Caki2 (cell line): ENCODE data around the gene NRG4. TPM values are rescaled to one million over a fixed set of nuclear protein-coding genes. Genes with fewer than 3 reads are reported as not detected.
"Not testable (repeated sequence)": the region's sequence is repeated elsewhere in the genome, so short reads cannot be mapped to it uniquely, and the experiment has no call there.

Experiments used
- DNase-seq: peaks from one replicate; pipeline ENCODE4 v3.0.0-alpha.2; 2015; ENCODE audit warnings: low read depth
- in situ Hi-C: cut with HindIII; loops from 2 replicates; pipeline ENCODE4 v1.10.0; 2016; ENCODE audit warnings: low sequenced_read_pairs, low pct_unique_long_range_greater_than_20kb, mixed read lengths
- total RNA-seq: library from RNA; depleted of rRNA; stranded (reverse); fragments of >200 nt; shearing (Covaris generic); gene quantifications from 2 replicates; pipeline ENCODE4 v1.2.3, GENCODE V29; 2014; ENCODE audit warnings: low replicate concordance; rRNA removed

The NRG4 gene, protein sequence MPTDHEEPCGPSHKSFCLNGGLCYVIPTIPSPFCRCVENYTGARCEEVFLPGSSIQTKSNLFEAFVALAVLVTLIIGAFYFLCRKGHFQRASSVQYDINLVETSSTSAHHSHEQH
- total RNA-seq: 3.3 TPM in 1 of 2 replicates, not detected in the other

DNA sequence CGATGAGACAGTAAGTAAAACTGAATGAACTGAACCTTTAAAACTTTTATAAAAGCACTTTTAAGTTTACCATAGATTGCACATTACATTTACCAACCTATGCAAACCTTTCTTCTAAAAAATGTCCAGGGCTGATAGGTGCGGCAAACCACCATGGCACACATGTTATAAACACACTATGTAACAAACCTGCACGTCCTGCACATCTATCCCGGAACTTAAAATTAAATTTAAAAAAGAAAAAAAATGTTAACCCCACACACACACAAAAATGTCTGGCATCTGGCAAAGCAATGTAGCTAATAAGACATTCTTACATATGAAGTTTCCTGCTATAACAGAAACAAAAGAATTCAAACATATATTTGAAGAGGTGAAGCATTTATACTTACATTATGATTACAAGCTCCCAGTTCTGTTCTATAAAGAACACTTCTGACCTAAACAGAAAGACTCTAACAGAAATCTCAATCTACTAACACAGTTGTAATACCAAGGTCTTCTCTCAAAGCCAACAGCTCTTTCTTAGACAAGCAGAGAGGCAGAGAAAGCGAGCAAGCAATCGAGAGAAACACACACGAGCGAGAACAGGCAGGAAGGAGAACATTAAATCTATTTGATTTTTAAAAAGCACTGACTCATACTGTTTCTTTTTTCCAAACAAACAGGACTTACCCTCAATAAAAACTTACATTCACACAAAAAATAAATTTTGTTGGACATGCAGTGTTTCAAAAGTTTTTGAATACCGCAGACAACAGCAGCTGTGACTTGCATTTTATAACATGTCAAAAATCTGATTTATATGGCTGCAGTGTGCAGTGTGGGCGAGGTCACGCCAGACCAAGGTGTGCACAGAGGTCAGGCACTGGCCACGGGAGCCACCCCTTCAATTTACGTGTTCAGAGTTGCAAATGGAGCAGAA lies at the start of gene NRG4:
Gene NRG4, minus strand, starts transcription at position 798 of the 925 bp plus-strand sequence. CDS start 1,194 bp downstream, outside the sequence.
- DNase-seq: peak; percentile 2
- in situ Hi-C loops: no loop called here

DNA sequence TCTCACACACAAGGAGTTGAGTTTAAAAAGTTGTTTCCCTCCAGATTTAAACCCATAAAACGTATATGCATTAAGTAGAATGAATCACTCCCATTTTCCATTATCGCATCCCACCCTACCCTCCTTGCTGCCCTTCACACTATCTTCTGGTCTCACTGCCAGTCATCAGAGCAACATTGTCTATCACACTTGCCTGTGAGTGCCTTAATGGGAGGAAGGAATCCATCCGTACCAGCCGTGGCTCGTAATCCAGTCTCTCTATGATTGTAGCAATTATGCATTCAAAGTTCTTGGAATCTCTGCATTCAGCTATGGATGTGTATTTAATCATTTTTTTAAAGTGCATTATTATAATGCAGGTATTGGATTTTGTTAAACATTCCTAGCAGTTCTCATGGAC lies 49.5 kb upstream of the NRG4 start:
- no peak for DNase-seq
- in situ Hi-C loops: no loop called here

DNA sequence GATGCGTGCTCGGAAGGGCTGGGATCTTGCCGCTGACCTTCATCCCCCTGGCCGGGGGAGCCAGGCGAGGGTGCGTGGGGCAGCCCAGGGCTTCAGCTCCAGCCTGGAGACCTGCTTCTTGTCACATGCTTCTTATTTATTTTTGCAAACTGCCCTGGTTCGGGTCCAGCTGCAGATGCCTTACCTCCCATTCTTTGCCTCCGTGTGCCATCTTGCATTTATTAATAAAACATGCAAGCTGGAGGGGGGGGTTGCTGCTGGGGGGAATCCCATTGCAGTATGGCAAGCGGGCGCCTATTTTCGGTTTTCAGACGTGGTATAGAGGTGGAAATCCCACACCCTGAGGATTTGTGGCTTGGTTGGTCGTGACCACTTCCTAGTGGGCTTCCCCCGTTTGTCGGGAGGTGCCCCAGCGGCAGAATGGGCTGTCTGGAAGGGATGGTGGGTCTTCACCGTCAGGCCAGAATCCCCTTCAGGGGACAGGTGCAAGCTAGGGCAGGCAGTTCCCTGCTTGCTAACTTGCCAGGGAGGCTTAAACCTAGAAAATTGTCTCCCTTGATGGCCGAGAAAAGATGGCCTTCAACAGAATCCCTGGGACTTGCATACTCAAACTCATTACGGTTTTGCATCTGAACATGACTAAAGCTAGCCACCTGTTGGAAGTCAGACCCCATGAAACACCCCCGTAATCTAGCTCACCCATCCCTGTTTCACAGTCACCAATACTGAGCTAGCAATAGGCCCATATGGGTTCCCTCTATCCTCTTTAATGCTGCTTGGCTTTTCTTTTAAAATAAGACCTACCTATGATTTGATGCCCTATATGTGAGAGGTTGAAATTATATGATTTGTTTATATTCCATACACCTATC lies 48.1 kb upstream of the NRG4 start:
- no peak for DNase-seq
- in situ Hi-C loops: no loop called here

DNA sequence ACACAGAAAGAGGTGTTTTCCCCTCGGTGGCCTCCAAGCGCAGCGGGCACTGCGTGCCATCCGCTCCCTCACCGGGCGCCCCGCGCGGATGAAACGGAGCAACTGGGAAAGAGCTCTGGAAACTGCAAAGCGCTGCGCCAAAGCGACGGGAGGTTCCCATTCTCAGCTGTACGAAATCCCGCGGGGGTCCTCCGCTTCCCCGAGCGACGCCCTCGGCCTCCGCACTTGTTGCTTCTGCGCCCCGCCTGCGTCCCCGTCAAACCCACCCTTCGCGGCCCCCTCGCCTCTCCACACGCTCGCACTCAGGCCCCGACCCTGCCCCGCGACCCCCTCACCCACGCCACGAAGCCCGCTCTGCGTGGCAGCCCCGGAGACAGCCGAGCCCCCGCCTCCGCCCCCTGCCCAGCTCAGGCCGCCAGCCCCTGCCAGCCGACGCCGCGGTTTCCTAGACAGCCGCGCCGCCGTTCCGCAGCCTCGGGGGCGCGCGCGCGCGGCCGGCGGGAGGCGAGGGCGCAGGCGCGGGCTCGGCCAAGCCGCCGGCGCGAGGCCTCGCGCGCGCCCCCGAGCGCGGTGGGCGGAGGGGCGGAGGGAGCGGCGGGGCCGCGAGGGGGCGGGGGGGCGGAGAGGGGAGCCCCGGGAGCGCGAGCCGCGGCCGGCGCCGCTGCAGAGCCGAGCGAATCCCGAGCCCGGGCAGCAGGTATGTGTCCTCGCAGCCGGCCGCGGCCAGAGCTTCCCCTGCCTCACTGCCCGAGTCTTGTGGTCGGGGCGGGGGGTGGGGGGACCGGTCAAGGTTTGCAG lies 47.3 kb upstream of the NRG4 start, which contains the start of gene TMEM266:
Gene TMEM266, plus strand, starts transcription at position 666 of the 798 bp plus-strand sequence. CDS start 74,279 bp downstream, outside the sequence.
- in situ Hi-C loops: no loop called here
- DNase-seq: peak; percentile 14

DNA sequence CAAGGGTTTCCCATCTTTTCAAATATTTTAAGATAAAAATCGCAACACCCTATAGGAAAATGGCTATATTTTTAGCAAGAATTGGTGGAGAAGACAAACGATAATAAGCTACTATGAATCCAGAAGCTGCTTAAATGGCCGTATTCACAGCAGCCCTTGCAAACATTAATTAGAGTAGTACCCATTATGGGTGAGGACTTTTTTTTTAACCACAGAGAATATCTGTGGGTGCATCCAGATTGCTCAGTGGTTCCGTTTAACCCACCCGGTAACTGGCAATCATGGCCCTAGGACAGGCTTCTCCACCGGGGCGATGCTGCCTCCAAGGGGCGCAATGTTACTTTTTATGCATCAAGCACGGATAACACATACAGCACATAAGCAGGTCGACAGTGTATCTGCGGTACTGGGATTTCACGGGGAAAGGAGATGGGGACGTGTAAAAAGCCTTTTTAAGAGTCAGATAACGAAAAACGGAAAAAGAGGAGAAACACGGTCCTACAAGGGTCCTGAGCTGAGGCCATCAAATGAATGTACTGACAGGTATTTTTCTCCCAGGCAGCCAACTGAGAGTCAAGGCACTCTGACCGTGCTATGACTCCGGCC lies 46.6 kb upstream of the NRG4 start:
- peak; percentile 50 for DNase-seq
- in situ Hi-C loops: no loop called here

DNA sequence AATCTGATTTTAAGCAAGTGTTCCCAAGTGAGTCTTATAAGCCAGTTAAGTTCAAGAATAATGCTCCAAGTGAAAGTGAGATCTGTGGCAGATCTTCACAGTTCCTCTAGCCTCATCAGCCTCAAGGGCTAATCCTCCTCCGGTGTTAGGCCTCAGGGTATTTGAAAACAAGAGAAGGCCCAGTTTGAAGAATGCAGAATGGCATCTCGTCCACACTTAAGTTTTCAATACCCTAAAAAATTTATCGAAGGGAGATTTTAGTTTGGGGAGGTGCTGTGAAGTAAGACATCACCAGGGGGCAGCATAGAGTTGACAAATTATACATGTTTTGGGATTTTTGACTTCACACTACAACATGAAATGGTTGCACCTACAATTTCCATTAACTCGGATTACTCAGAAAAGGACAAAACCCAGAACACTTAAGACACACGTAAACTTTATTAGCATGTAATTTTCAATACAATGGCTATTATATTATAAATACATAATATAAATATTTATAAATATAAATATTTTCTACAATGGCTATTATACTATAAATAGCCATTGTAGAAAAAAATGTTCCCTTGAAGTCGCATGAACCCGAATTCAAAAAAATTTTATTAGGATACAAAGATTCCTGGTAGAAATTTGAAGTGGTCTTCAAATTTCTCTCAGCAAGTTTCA lies 45.2 kb upstream of the NRG4 start:
- in situ Hi-C loops: no loop called here
- DNase-seq: peak; percentile 20

DNA sequence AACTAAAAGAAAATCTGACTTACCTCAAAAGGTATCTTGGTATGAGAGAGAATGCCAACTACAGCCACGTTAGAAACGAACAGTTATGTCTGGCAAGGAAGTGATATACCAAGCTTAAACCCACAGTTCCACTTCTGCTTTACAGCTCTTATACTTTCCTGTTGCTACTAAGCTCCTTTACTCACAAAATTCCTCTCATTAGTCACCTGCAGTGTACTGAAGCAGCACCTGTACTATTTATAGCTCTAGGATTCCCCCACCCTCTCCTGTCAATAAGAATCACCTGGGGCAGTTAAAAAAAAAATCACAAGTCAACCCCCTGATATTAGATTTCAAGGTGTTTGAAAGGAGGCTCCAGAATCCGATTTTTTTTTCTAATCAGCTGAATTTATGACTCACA lies 44.7 kb upstream of the NRG4 start:
- in situ Hi-C loops: no loop called here
- DNase-seq: no peak

DNA sequence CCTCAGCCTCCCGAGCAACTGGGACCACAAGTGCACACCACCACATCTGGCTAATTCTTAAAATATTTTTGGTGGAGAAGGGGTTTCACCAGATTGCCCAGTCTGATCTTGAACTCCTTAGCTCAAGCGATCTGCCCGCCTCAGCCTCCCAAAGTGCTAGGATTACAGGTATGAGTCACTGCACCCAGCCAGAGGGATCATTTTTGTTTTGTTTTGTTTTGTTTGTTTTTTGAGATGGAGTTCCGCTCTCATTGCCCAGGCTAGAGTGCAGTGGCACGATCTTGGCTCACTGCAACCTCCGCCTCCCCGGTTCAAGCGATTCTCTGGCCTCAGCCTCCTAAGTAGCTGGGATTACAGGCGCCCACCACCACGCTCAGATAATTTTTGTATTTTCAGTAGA lies 42.0 kb upstream of the NRG4 start:
- DNase-seq, in situ Hi-C loops: not testable (repeated sequence)

DNA sequence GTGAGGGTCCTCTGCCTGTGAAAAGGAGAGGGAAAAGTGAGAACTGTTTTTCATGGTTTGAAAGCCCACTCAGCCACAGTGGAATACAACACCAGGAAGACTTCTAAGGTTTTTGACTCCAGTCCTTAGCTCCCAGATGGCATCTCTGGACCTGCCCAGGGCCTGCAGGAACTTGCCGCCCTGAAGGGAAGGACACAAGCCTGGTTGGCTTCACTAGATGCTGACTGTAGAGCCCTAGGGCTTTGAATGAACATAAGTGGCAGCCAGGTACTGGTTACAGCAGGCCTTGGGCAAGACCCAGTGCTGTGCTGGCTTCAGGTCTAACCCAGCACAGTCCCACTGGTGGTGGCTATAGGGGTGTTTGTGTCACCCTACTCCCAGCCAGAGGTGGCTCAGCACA lies 26.3 kb upstream of the NRG4 start:
- in situ Hi-C loops: no loop called here

DNA sequence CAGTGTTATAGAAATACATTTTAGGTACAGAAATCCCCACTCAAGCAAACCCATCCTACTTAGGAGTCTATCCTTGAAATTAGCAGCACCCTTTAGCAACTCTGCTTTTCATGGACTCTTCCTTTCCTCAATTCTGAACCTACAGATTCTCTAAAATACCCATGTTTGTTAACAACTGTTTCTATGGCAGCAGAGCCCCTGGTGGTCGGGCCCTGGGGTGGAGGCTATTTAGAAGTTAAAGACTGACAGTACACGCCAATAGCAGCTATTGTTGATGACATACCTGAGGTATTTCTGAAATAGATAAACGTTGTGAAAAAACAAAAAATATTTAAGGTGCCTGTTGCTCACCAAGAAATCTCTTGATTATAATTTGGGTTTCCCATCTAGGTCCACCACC lies 23.4 kb upstream of the NRG4 start:
- DNase-seq: no peak
- in situ Hi-C loops: no loop called here

More for the DNA sequence above, 26.3 kb upstream of the NRG4 start:
- DNase-seq: no peak

DNA sequence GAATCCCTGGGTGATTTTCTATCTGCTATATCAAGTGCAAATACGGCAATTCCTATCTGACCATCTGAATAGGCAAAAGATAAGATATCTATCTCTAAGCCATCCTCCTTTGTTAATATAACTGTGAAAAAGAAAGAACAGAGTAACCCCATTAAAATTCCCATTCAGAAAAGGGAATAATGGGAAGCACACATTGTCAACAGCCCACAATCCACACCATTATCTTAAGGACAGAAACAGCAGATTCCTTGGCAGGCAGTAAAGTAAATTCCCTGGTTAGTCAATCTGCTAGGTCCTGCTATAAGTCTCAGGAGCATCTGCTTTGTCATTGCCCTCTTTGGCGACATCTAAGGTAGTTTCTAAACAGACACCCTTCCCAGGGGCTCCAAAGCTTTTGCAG lies 21.9 kb upstream of the NRG4 start:
- in situ Hi-C loops: no loop called here
- DNase-seq: no peak

DNA sequence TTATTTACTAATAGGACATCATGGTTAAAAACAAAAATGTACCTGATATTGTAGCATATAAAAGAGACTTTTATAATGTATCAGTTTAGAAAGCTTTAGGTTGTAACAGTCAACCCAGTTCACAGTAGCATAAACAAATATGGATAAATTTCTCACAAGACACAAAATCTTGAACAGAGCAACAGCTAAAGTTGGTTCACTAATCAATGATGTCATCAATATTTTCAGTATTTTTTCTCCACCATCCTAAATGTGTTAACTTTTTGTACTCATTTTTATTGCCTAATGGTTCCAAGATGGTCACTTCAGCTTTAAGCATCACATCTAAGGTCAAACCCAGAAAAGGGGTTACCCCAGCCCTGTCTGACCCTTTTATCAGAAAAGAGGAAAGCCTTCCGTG lies 21.2 kb upstream of the NRG4 start:
- in situ Hi-C loops: no loop called here
- no peak for DNase-seq

DNA sequence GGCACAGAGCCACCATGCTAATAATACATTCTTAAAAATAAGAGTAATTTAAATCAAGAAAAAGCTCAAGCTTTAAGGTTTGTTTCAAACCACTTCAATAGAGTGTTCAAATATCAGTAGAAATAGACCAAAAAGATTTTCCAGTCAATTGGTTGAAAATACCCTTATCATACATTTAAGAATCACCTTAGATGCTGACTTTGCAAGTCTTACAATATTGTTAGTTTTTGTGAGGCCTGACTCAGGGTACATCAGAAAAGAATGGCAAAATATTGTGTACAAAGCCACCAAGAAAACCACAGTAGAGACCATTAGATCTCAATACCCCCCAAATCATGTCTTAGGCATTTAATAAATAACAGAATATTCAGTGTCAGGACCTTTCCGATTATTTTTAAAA lies 19.8 kb upstream of the NRG4 start:
- DNase-seq: no peak
- in situ Hi-C loops: no loop called here

DNA sequence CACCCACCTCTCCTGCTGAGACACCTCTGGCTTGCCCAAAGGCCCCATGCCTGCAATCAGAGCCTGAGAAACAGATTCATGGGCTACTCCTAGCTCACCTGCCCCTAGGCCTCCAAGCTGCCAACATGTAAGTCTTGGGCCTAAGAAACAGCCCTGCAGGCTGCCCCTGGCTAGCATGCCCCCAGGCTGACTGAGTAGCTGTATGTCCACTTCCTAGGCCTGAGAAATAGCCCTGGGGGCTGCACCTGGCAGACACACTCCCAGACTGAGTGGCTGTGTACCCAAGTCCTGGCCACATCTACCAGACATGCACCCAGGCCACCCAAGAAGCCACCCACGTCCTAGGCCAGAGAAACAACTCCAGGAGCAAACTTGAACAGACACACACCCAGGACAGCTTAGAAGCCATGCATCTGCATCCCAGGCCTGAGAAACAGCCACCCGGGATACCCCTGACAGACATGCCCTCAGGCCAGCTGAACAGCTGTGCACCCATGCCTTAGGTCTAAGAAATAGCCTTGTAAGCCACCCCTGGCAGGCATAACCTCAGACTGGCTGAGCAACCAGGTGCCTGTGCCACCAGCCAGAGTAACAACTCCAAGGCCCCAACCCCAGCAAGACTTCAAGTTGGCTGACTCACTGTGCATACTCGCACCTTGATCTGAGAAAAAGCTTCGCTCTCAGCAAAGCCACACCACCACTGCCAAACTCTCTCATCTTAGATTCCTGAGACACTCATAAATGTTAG lies 12.0 kb upstream of the NRG4 start:
- in situ Hi-C loops: no loop called here
- DNase-seq: no peak

DNA sequence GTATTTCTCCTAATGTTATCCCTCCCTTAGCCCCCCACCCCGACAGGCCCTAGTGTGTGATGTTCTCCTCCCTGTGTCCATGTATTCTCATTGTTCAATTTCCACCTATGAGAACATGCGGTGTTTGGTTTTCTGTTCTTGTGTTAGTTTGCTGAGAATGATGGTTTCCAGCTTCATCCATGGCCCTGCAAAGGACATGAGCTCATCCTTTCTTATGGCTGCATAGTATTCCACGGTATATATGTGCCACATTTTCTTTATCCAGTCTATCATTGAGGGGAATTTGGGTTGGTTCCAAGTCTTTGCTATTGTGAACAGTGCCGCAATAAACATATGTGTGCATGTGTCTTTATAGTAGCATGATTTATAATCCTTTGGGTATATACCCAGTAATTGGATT lies 1.2 kb upstream of the NRG4 start:
- DNase-seq, in situ Hi-C loops: not testable (repeated sequence)

DNA sequence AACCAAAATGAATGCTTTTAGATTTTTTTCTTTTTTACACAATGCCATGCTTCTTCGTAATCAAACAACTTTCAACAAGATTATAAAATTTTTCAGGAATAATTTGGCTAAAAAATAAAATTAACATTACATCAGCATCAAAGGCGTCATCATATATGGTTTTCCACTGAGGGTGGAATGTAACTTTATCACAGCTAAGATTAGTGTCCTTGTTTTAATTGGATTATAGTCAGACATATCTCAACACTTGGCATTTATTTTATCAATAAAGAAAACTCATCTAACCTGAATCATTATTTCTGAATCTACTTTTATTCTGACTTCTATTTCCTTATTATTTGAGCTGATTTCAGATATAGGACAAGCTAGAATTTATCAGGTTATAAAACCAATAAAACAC lies 1.6 kb downstream of the NRG4 start:
- in situ Hi-C loops: no loop called here

More for the DNA sequence above, 1.6 kb downstream of the NRG4 start:
- DNase-seq: no peak
